ENCODE results near the gene PIK3CB. TPM values are rescaled to one million over a fixed set of nuclear protein-coding genes. Genes with fewer than 3 reads are reported as not detected.
"Not testable (repeated sequence)": the region's sequence is repeated elsewhere in the genome, so short reads cannot be mapped to it uniquely, and the experiment has no call there.

Gene PIK3CB
- total RNA-seq, 2 experiments from 2014 or later = 23.0 to 26.4 TPM

DNA sequence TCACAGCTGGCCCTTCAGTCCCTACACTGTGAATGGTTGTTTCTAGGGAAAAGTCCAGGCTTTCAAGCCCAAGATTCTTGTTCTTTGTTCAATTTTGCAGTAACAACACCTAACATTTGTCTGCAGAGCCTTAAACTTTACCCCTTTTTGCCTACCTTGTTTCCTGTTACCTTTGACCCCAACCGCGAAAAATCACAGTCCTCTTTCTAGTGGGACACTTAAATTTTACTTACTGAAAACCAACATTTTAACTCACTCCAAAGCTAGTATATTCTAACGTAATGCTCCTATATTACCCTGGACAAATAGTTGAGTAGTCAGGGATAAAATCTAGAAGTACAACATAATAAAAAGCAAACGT, 649 bp upstream of the PIK3CB start:
- Histone ChIP-seq H3K36me3 (ENCODE audit: insufficient read depth, low read length) (no peaks in the 10 kb centered on the region), H3K9me3 (ENCODE audit: control insufficient read depth in 1 of 2, insufficient read depth in 1 of 2, low read length in 2 of 2) (peaks cover 0 to 2% of the 10 kb centered on the region in 2 experiments), H3K4me1 (ENCODE audit: insufficient read depth, low read length) (peaks cover 32% of the 10 kb centered on the region), H3K4me3 (ENCODE audit: low read length) (peak overlapping the region; percentile 92), H3K27ac (ENCODE audit: low read depth in 1 of 2, low read length in 2 of 2) (peak overlapping the region; percentile 66 to 81), H3K27me3 (ENCODE audit: control insufficient read depth in 1 of 2, insufficient read depth in 2 of 2, low read length in 2 of 2) (no peaks in the 10 kb centered on the region)
- no peak for ATAC-seq (ENCODE audit: poor library complexity)
- CTCF ChIA-PET = interaction anchor here (0.6 to 2.6 kb wide), 5 partner anchors 22 to 101 kb away, joined by 3 to 11 read pairs (median 3); no protein-coding TSS in a partner anchor
- intact Hi-C loops (cut with DNase I, micrococcal nuclease) = loop anchor here (2.0 to 10.0 kb wide), 6 partner anchors 55 to 651 kb away; partner anchors contain the start of genes ARMC8 (in 1 of the 2), CEP70 (in 1 of the 2), FAIM (in 1 of the 2) and MRPS22 (in 1 of the 2)
- POLR2A ChIA-PET = interaction anchor here (1.2 to 2.6 kb wide), 2 partner anchors 22 to 241 kb away, joined by 3 to 16 read pairs; partner anchors contain the start of gene CEP70
- Mint-ChIP-seq H3K9me3 (no peaks in the 10 kb centered on the region), H3K27ac (peak overlapping the region; percentile 96), H3K36me3 (ENCODE audit: low read depth) (peaks cover 24% of the 10 kb centered on the region), H3K4me1 (ENCODE audit: low read depth) (peaks cover 26% of the 10 kb centered on the region), H3K27me3 (no peaks in the 10 kb centered on the region), H3K4me3 (peak overlapping the region; percentile 94)
- TF ChIP-seq, protein P1, sequence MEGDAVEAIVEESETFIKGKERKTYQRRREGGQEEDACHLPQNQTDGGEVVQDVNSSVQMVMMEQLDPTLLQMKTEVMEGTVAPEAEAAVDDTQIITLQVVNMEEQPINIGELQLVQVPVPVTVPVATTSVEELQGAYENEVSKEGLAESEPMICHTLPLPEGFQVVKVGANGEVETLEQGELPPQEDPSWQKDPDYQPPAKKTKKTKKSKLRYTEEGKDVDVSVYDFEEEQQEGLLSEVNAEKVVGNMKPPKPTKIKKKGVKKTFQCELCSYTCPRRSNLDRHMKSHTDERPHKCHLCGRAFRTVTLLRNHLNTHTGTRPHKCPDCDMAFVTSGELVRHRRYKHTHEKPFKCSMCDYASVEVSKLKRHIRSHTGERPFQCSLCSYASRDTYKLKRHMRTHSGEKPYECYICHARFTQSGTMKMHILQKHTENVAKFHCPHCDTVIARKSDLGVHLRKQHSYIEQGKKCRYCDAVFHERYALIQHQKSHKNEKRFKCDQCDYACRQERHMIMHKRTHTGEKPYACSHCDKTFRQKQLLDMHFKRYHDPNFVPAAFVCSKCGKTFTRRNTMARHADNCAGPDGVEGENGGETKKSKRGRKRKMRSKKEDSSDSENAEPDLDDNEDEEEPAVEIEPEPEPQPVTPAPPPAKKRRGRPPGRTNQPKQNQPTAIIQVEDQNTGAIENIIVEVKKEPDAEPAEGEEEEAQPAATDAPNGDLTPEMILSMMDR (IDR thresholded peaks at IDR 0.05) = no peak
- peak in 1 of 14 experiments; percentile 23 for DNase-seq

DNA sequence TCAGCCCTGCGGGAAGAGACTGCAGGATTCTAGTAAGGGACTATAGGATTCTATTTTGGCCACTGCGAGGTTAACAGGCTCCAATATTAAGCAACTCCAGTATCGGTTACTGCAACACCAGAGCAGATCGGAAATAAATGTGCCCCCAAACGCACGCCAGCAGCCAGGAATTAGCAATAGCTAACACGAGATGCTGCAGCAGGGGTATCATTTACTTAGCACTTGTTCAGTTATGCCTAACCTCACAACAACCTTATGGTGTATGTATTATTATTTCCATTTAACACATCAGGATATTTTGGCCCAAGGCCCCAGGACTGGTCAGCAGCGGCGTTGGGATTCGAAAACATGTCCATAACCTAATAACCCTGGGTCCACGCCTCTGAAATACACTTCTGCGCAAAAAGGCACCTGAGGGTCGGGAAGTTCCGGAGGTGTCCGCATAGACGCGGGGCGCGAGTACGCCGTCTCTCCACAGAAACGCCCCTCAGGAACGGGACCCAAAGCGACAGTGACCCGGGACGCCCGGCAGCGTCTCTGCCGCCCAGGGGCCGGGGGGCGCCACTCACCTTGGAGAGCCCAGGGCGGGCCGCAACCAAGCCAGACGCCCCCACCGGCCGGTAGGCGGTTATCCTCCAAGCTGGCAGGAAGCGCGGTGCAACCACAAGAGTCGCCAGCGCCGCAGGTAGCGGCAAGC, 681 bp downstream of the PIK3CB start:
- peaks cover 0 to 6% of the 10 kb centered on the region in 2 experiments for H3K9me3 ChIP-seq (ENCODE audit: control insufficient read depth in 1 of 2, insufficient read depth in 1 of 2, low read length in 2 of 2)
- TF ChIP-seq, protein P1 (IDR thresholded peaks at IDR 0.05) = peak; percentile 39
- H3K27ac ChIP-seq (ENCODE audit: low read depth in 1 of 2, low read length in 2 of 2) = peak overlapping the region; percentile 68 to 81
- no peaks in the 10 kb centered on the region for H3K27me3 ChIP-seq (ENCODE audit: control insufficient read depth in 1 of 2, insufficient read depth in 2 of 2, low read length in 2 of 2)
- ChIA-PET CTCF (interaction anchor here (1.7 to 2.6 kb wide), 2 partner anchors 78 to 82 kb away, joined by 3 to 11 read pairs; no protein-coding TSS in a partner anchor), POLR2A (interaction anchor here (0.7 to 2.6 kb wide), 11 partner anchors 9 to 240 kb away, joined by 3 to 16 read pairs (median 4); partner anchors contain the start of gene CEP70)
- peak overlapping the region; percentile 92 for H3K4me3 ChIP-seq (ENCODE audit: low read length)
- Mint-ChIP-seq H3K4me1 (ENCODE audit: low read depth) (peaks cover 36% of the 10 kb centered on the region), H3K36me3 (ENCODE audit: low read depth) (peaks cover 38% of the 10 kb centered on the region), H3K27ac (peak overlapping the region; percentile 96), H3K9me3 (no peaks in the 10 kb centered on the region), H3K27me3 (no peaks in the 10 kb centered on the region), H3K4me3 (peak overlapping the region; percentile 94)
- peaks cover 3% of the 10 kb centered on the region for H3K36me3 ChIP-seq (ENCODE audit: insufficient read depth, low read length)
- peaks cover 36% of the 10 kb centered on the region for H3K4me1 ChIP-seq (ENCODE audit: insufficient read depth, low read length)
- intact Hi-C loops (cut with DNase I, micrococcal nuclease) = loop anchor here (1.0 to 10.0 kb wide), 9 partner anchors 15 to 649 kb away; partner anchors contain the start of genes CEP70 (in 2 of the 2), ARMC8 (in 1 of the 2) and MRPS22 (in 1 of the 2)
- DNase-seq (peak in 5 of 14 experiments; percentile 10 to 58 (median 50)), ATAC-seq (ENCODE audit: poor library complexity) (peak; percentile 18)

DNA sequence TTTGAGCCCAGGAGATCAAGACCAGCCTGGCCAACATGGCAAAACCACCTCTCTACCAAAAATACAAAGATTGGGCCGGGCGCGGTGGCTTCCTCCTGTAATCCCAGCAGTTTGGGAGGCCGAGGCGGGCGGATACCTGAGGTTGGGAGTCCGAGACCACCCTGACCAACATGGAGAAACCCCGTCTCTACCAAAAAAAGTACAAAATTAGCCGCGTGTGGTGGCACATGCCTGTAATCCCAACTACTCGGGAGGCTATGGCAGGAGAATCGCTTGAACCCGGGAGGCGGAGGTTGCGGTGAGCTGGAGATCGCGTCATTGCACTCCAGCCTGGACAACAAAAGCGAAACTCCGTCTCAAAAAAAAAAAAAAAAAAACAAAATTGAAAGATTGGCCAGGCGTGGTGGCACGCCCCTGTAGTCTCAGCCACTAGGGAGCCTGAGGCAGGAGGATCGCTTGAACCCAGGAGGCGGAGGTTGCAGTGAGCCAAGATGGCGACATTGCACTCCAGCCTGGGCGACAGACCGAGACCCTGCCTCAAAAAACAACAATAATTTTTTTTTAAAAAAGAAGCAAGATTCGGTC, 2.2 kb downstream of the PIK3CB start:
- H3K36me3 Mint-ChIP-seq (ENCODE audit: low read depth) = peaks cover 38% of the 10 kb centered on the region
- intact Hi-C loops (cut with DNase I, micrococcal nuclease) = loop anchor here (2.0 to 10.0 kb wide), 5 partner anchors 14 to 648 kb away; partner anchors contain the start of genes ARMC8 (in 1 of the 2) and MRPS22 (in 1 of the 2)
- H3K4me3 ChIP-seq (ENCODE audit: low read length); H3K27me3 ChIP-seq (ENCODE audit: control insufficient read depth in 1 of 2, insufficient read depth in 2 of 2, low read length in 2 of 2); H3K27ac ChIP-seq (ENCODE audit: low read depth in 1 of 2, low read length in 2 of 2); H3K27me3 Mint-ChIP-seq; H3K9me3 Mint-ChIP-seq; CTCF ChIA-PET; ATAC-seq (ENCODE audit: poor library complexity); H3K36me3 ChIP-seq (ENCODE audit: insufficient read depth, low read length); POLR2A ChIA-PET; H3K9me3 ChIP-seq (ENCODE audit: control insufficient read depth in 1 of 2, insufficient read depth in 1 of 2, low read length in 2 of 2): not testable (repeated sequence)
- H3K4me1 ChIP-seq (ENCODE audit: insufficient read depth, low read length) = peaks cover 36% of the 10 kb centered on the region
- peak in 1 of 14 experiments; percentile 14 for DNase-seq
- peaks cover 36% of the 10 kb centered on the region for H3K4me1 Mint-ChIP-seq (ENCODE audit: low read depth)
- H3K4me3 Mint-ChIP-seq = peak overlapping the region; percentile 77
- peak overlapping the region; percentile 60 for H3K27ac Mint-ChIP-seq
